Neural cell (in vitro differentiated cells): Measurements from ENCODE around the gene GIT2. TPM values are rescaled to one million over a fixed set of nuclear protein-coding genes. Genes with fewer than 3 reads are reported as not detected.

Source experiments
- H2AFZ ChIP-seq: fragments of 200-600, 300-800 bp; sonication (generic), shearing (Covaris generic); 2 replicates; pipeline ENCODE4 v1.6.0; 2014; ENCODE audit warnings: low read depth, mild to moderate bottlenecking, antibody characterized with exemption, low read length, moderate library complexity
- H3F3A ChIP-seq: fragments of 200-600 bp; shearing (Covaris generic); 2 replicates; pipeline ENCODE4 v1.6.1; 2016; ENCODE audit warnings: mild to moderate bottlenecking, moderate library complexity, mixed read lengths, antibody characterized with exemption, low read length; ENCODE audit not compliant: insufficient read depth, poor library complexity, severe bottlenecking
- H3K27ac ChIP-seq: fragments of 200-600, 300-800 bp; sonication (generic), shearing (Covaris generic); 2 replicates; pipeline ENCODE4 v1.5.1; 2014; ENCODE audit warnings: mild to moderate bottlenecking, low read length, moderate library complexity
- H3K27me3 ChIP-seq: fragments of 300-800, 200-600 bp; sonication (generic), shearing (Covaris generic); 2 replicates; pipeline ENCODE4 v1.6.0; 2014; ENCODE audit warnings: mild to moderate bottlenecking, low read depth, low read length, moderate library complexity; ENCODE audit not compliant: insufficient read depth
- H3K36me3 ChIP-seq: fragments of 300-800, 200-600 bp; sonication (generic), shearing (Covaris generic); 2 replicates; pipeline ENCODE4 v1.5.1; 2014; ENCODE audit warnings: mild to moderate bottlenecking, antibody characterized with exemption, low read length, moderate library complexity; ENCODE audit not compliant: insufficient read depth
- H3K4me2 ChIP-seq: fragments of 300-800, 200-600 bp; sonication (generic), shearing (Covaris generic); 2 replicates; pipeline ENCODE4 v1.6.0; 2014; ENCODE audit warnings: mild to moderate bottlenecking, low read length
- H3K4me3 ChIP-seq: fragments of 300-800, 200-600 bp; sonication (generic), shearing (Covaris generic); 2 replicates; pipeline ENCODE4 v1.5.1; 2014; ENCODE audit warnings: mild to moderate bottlenecking, low read length, moderate library complexity
- H3K79me2 ChIP-seq: fragments of 200-600 bp; shearing (Covaris generic); replicated peaks from 2 replicates; pipeline ENCODE4 v1.6.0; 2014; ENCODE audit warnings: mild to moderate bottlenecking, low read length, moderate library complexity; ENCODE audit not compliant: insufficient read depth
- H3K9ac ChIP-seq: fragments of 300-800, 200-600 bp; sonication (generic), shearing (Covaris generic); 2 replicates; pipeline ENCODE4 v1.6.1; 2016; ENCODE audit warnings: mild to moderate bottlenecking, low read length, mixed read lengths
- H3K9me2 ChIP-seq: fragments of 200-600 bp; shearing (Covaris generic); 2 replicates; pipeline ENCODE4 v1.6.1; 2016; ENCODE audit warnings: mild to moderate bottlenecking, low read length, mixed read lengths; ENCODE audit not compliant: insufficient read depth
- H3K9me3 ChIP-seq: fragments of 200-600, 300-800 bp; sonication (generic), shearing (Covaris generic); 2 replicates; pipeline ENCODE4 v1.6.1; 2016; ENCODE audit warnings: mild to moderate bottlenecking, mixed run types, low read length, moderate library complexity, mixed read lengths
- H4K20me1 ChIP-seq: fragments of 200-600 bp; shearing (Covaris generic); 2 replicates; pipeline ENCODE4 v1.6.1; 2016; ENCODE audit warnings: mild to moderate bottlenecking, mixed run types; ENCODE audit not compliant: insufficient read depth
- EP300 ChIP-seq: fragments of 450-650 bp; conservative IDR thresholded peaks from 2 replicates; pipeline ENCODE4 v1.6.1; 2014; ENCODE audit warnings: antibody characterized with exemption, mild to moderate bottlenecking, moderate library complexity; ENCODE audit not compliant: poor library complexity, severe bottlenecking
- EZH2 ChIP-seq: fragments of 200-600, 300-800 bp; shearing (Covaris generic), sonication (generic); IDR thresholded peaks from 2 replicates; pipeline ENCODE4 v1.6.1; 2014; ENCODE audit warnings: antibody characterized with exemption, low read length, borderline replicate concordance, mild to moderate bottlenecking; ENCODE audit not compliant: insufficient read depth, poor library complexity, severe bottlenecking
- MXI1 ChIP-seq: fragments of 450-650 bp; conservative IDR thresholded peaks from 2 replicates; pipeline ENCODE4 v1.6.1; 2014; ENCODE audit warnings: antibody characterized with exemption, mild to moderate bottlenecking; ENCODE audit not compliant: poor library complexity, severe bottlenecking
- POLR2AphosphoS5 ChIP-seq: IDR thresholded peaks from 2 replicates; pipeline ENCODE4 v1.6.1; 2012
- RAD21 ChIP-seq: fragments of 450-650 bp; conservative IDR thresholded peaks from 2 replicates; pipeline ENCODE4 v1.6.1; 2014; ENCODE audit warnings: antibody characterized with exemption, mild to moderate bottlenecking, moderate library complexity
- SMC3 ChIP-seq: fragments of 450-650 bp; conservative IDR thresholded peaks from 2 replicates; pipeline ENCODE4 v1.6.1; 2014; ENCODE audit warnings: antibody characterized with exemption, mild to moderate bottlenecking, moderate library complexity; ENCODE audit not compliant: poor library complexity
- TAF1 ChIP-seq: IDR thresholded peaks from 2 replicates; pipeline ENCODE4 v1.6.1; 2012; ENCODE audit warnings: low read depth
- polyA plus RNA-seq: library from polyadenylated mRNA; depleted of rRNA; stranded (reverse); fragments of >200 nt; gene quantifications from 2 replicates; pipeline ENCODE4 v1.2.3, GENCODE V29; 2014
- TF ChIP-seq, protein P1 (sequence below): IDR thresholded peaks from 2 replicates; pipeline ENCODE4 v1.6.1; 2012; ENCODE audit warnings: borderline replicate concordance
- TF ChIP-seq, protein P2 (sequence below): fragments of 450-650 bp; IDR thresholded peaks from 2 replicates; pipeline ENCODE4 v1.5.1; 2014; ENCODE audit warnings: antibody characterized with exemption, mild to moderate bottlenecking, moderate library complexity; ENCODE audit not compliant: poor library complexity, severe bottlenecking

GIT2 gene
- polyA plus RNA-seq, 1 donor from 2014 or later, result 14.2 TPM

- no peak overlapping the region for H2AFZ ChIP-seq
- no peaks in the 10 kb centered on the region for H3K9me3 ChIP-seq
- H3K36me3 ChIP-seq, result no peaks in the 10 kb centered on the region
- no peaks in the 10 kb centered on the region for H3F3A ChIP-seq
- H3K4me2 ChIP-seq, result no peak overlapping the region
- no peaks in the 10 kb centered on the region for H3K79me2 ChIP-seq
- no peaks in the 10 kb centered on the region for H3K9me2 ChIP-seq
- no peak overlapping the region for H3K4me3 ChIP-seq
- no peak for TF ChIP-seq RAD21
- no peak for TF ChIP-seq TAF1
- TF ChIP-seq POLR2AphosphoS5, result no peak
- no peak for TF ChIP-seq SMC3
- TF ChIP-seq, protein P1, sequence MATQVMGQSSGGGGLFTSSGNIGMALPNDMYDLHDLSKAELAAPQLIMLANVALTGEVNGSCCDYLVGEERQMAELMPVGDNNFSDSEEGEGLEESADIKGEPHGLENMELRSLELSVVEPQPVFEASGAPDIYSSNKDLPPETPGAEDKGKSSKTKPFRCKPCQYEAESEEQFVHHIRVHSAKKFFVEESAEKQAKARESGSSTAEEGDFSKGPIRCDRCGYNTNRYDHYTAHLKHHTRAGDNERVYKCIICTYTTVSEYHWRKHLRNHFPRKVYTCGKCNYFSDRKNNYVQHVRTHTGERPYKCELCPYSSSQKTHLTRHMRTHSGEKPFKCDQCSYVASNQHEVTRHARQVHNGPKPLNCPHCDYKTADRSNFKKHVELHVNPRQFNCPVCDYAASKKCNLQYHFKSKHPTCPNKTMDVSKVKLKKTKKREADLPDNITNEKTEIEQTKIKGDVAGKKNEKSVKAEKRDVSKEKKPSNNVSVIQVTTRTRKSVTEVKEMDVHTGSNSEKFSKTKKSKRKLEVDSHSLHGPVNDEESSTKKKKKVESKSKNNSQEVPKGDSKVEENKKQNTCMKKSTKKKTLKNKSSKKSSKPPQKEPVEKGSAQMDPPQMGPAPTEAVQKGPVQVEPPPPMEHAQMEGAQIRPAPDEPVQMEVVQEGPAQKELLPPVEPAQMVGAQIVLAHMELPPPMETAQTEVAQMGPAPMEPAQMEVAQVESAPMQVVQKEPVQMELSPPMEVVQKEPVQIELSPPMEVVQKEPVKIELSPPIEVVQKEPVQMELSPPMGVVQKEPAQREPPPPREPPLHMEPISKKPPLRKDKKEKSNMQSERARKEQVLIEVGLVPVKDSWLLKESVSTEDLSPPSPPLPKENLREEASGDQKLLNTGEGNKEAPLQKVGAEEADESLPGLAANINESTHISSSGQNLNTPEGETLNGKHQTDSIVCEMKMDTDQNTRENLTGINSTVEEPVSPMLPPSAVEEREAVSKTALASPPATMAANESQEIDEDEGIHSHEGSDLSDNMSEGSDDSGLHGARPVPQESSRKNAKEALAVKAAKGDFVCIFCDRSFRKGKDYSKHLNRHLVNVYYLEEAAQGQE, result no peak
- no peak for TF ChIP-seq MXI1
- TF ChIP-seq EZH2, result no peak
- TF ChIP-seq EP300, result no peak
- TF ChIP-seq, protein P2, sequence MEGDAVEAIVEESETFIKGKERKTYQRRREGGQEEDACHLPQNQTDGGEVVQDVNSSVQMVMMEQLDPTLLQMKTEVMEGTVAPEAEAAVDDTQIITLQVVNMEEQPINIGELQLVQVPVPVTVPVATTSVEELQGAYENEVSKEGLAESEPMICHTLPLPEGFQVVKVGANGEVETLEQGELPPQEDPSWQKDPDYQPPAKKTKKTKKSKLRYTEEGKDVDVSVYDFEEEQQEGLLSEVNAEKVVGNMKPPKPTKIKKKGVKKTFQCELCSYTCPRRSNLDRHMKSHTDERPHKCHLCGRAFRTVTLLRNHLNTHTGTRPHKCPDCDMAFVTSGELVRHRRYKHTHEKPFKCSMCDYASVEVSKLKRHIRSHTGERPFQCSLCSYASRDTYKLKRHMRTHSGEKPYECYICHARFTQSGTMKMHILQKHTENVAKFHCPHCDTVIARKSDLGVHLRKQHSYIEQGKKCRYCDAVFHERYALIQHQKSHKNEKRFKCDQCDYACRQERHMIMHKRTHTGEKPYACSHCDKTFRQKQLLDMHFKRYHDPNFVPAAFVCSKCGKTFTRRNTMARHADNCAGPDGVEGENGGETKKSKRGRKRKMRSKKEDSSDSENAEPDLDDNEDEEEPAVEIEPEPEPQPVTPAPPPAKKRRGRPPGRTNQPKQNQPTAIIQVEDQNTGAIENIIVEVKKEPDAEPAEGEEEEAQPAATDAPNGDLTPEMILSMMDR, result no peak
- H4K20me1 ChIP-seq, result no peaks in the 10 kb centered on the region
- no peak overlapping the region for H3K9ac ChIP-seq
- no peak overlapping the region for H3K27ac ChIP-seq
- H3K27me3 ChIP-seq, result no peaks in the 10 kb centered on the region
Measured at GRCh38 chr12:109925185-109925840, 70.9 kb downstream of the GIT2 start.

DNA sequence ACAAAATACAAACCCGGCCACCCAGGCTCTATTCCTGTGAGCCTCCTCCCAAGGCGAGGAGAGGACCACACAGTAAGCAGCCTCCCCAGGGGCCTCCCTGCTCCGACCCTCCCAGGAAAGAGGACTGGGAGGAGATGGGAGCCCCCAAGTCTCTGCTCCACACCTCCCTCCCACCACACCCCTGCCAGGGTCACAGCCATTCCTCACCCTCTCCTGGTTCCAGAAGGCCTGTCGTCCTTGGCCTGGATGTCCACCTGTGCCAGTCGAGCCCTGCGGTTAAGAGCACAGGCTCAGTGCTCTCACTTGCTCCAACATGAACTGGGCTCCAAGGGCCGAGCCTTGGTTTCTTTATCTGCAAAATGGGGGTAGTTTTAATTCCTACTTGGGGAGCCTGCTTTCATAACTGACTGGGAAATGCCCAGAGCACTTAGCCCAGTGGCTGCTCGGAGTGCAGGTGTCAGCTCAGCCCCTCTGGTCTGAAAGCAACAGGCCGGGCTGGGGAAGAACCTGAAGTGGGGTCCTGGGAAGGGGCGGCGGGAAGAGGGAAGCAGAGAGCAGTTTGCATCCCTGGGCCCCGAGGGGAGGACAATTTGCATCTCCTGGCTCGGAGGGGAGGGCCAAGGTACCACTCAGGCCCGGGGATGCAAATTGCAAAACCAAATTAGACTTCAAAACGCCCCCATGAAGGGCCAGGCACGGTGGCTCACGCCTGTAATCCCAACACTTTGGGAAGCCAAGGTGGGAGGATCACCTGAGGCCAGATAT lies 72.5 kb downstream of the GIT2 start:
- Histone ChIP-seq H3K36me3 (no peaks in the 10 kb centered on the region), H3K4me2 (no peak overlapping the region), H4K20me1 (no peaks in the 10 kb centered on the region), H3K27ac (no peak overlapping the region), H3K79me2 (no peaks in the 10 kb centered on the region), H2AFZ (no peak overlapping the region), H3F3A (no peaks in the 10 kb centered on the region), H3K27me3 (no peaks in the 10 kb centered on the region), H3K9me2 (no peaks in the 10 kb centered on the region), H3K4me3 (no peak overlapping the region), H3K9me3 (no peaks in the 10 kb centered on the region), H3K9ac (no peak overlapping the region)
- no peak for TF ChIP-seq RAD21
